BJ (cell line): Measurements from ENCODE around the gene FAM83C. TPM values are rescaled to one million over a fixed set of nuclear protein-coding genes. Genes with fewer than 3 reads are reported as not detected.

Experiments
- CTCF ChIA-PET: fragments of 350-600 bp; formaldehyde crosslinking; extraction: SDS; loops from one replicate; lab custom pipeline; 2021; ENCODE audit warnings: antibody characterized with exemption, inconsistent platforms; lab: Yijun Ruan, JAX
- POLR2A ChIA-PET: fragments of 300-600 bp; sonication (Branson Sonifier 250); formaldehyde crosslinking; extraction: SDS; loops from one replicate; lab custom pipeline; 2021; ENCODE audit warnings: antibody characterized with exemption; lab: Charles Lee
- DNase-seq: peaks from one replicate; pipeline ENCODE4 v3.0.0-alpha.2; 2011; ENCODE audit warnings: low read depth
- H3K27me3 ChIP-seq: 2 replicates; pipeline ENCODE4 v1.6.0; 2011; ENCODE audit warnings: low read length; ENCODE audit not compliant: control insufficient read depth, insufficient read depth
- H3K36me3 ChIP-seq: 2 replicates; pipeline ENCODE4 v1.5.1; 2011; ENCODE audit warnings: low read length; ENCODE audit not compliant: control insufficient read depth, insufficient read depth
- H3K4me3 ChIP-seq: 2 replicates; pipeline ENCODE4 v1.5.1; 2011; ENCODE audit warnings: low read depth, mild to moderate bottlenecking, control low read depth, low read length
- polyA plus RNA-seq: library from polyadenylated mRNA; depleted of rRNA; stranded (reverse); fragments of >200 nt; gene quantifications from 2 replicates; pipeline ENCODE4 v1.2.3, GENCODE V29; 2011
- TF ChIP-seq, protein P1 (sequence below): IDR thresholded peaks from 2 replicates; pipeline ENCODE4 v1.5.1; 2011; ENCODE audit warnings: low read depth, mild to moderate bottlenecking, control low read depth, inconsistent platforms, low read length, moderate library complexity; ENCODE audit not compliant: insufficient read depth

Gene FAM83C
- polyA plus RNA-seq, 1 experiment: not detected

- H3K4me3 ChIP-seq: no peak overlapping the region
- DNase-seq: no peak
- peaks cover 10% of the 10 kb centered on the region for H3K36me3 ChIP-seq
- TF ChIP-seq, protein P1, sequence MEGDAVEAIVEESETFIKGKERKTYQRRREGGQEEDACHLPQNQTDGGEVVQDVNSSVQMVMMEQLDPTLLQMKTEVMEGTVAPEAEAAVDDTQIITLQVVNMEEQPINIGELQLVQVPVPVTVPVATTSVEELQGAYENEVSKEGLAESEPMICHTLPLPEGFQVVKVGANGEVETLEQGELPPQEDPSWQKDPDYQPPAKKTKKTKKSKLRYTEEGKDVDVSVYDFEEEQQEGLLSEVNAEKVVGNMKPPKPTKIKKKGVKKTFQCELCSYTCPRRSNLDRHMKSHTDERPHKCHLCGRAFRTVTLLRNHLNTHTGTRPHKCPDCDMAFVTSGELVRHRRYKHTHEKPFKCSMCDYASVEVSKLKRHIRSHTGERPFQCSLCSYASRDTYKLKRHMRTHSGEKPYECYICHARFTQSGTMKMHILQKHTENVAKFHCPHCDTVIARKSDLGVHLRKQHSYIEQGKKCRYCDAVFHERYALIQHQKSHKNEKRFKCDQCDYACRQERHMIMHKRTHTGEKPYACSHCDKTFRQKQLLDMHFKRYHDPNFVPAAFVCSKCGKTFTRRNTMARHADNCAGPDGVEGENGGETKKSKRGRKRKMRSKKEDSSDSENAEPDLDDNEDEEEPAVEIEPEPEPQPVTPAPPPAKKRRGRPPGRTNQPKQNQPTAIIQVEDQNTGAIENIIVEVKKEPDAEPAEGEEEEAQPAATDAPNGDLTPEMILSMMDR: no peak
- ChIA-PET CTCF (interaction anchor here (0.6 to 3.9 kb wide), 14 partner anchors 9 to 178 kb away, joined by 3 to 27 read pairs (median 5); partner anchors contain the start of genes EDEM2 and MMP24OS), POLR2A (no interaction called here)
- no peaks in the 10 kb centered on the region for H3K27me3 ChIP-seq
Measured at GRCh38 chr20:35270021-35270902, 22.0 kb downstream of the FAM83C start.

DNA sequence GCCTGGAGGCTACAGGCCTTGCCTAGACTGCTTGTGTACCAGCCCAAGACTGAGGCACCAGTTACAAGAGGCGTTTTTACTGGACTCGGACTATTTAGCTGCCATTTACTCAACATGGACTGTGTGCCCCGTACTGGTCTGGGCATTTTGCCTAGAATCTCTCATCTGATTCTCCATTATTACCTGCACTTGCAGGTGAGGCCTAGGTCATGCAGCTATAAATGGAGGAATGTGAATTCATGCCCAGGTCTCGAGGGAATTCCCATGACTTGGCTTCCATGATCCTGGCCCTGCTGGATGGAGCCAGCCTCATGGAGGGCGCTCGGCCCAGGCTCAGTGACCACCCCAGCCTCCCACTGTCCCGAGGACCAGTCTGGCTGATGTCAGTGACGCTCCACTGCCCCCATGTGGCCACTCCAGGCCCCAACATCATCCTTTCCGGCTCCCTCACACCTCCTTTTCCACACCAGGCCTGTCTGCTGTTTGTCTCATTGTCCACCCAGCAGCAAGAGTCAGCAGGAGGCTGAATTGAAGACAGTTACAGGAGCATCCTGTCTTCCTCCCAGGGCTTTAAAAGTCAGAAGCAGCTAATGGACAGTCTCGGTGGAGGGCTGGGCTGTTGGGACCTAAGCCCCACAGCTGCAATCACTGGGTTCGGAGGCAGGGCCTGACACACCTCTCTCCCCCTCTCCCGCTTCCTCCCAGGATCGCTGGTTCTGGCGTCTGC is 23.0 kb downstream of the FAM83C start:
- H3K4me3 ChIP-seq: no peak overlapping the region
- peaks cover 10% of the 10 kb centered on the region for H3K36me3 ChIP-seq
- H3K27me3 ChIP-seq: no peaks in the 10 kb centered on the region
- DNase-seq: no peak
- TF ChIP-seq, protein P1: peak; percentile 89
- ChIA-PET POLR2A (no interaction called here), CTCF (interaction anchor here (0.7 to 3.9 kb wide), 17 partner anchors 10 to 173 kb away, joined by 3 to 27 read pairs (median 5); partner anchors contain the start of genes EDEM2, MMP24 and MMP24OS)

DNA sequence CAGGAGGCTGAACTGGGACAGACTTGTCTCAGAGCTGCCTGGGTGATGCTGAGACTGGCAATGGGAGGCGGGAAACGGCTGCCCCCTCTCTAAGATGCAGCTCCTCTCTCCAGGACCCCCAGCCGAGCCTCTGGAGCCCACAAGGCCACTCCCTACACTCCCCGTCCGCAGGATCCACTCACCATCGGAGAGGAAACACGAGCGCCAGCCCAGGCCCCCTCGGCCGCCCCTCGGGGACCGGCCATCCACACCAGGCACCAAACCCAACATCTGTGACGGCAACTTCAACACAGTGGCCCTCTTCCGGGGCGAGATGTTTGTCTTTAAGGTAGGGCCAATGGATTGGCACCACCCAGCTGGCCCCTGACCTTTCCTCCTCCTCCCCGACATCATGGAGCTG is 25.1 kb downstream of the FAM83C start:
- no peak overlapping the region for H3K4me3 ChIP-seq
- CTCF ChIA-PET: interaction anchor here (1.1 to 3.0 kb wide), 3 partner anchors 122 to 412 kb away, joined by 3 to 13 read pairs (median 3); no protein-coding TSS in a partner anchor
- no peak for DNase-seq
- H3K27me3 ChIP-seq: no peaks in the 10 kb centered on the region
- POLR2A ChIA-PET: no interaction called here
- TF ChIP-seq, protein P1: no peak
- H3K36me3 ChIP-seq: peaks cover 10% of the 10 kb centered on the region

DNA sequence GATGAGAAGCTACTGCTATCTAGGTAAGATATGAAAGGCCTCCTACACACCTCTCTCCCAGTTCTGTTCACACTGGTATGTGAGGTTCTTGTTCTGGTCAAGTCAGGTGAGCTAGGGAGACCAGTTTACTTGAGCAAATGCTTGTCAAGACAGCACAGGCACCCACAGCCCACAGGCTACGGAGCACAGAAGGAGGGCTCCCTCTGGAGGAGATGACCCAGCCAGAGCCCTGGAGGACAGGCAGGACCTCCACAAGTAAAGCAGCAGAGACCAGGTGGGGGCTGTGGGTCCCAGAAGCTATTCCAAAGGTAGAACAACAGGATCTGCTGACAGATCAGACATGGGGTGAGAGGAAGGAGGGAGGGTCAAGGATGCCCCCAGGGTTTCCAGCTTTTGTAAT is 27.5 kb downstream of the FAM83C start:
- ChIA-PET CTCF (interaction anchor here (0.6 to 2.7 kb wide), 12 partner anchors 11 to 416 kb away, joined by 3 to 13 read pairs (median 3); partner anchors contain the start of genes EDEM2 and MMP24), POLR2A (no interaction called here)
- Histone ChIP-seq H3K36me3 (peaks cover 6% of the 10 kb centered on the region; the same call in 1 of the 2 replicates), H3K27me3 (no peaks in the 10 kb centered on the region), H3K4me3 (no peak overlapping the region)
- TF ChIP-seq, protein P1: peak; percentile 49
- no peak for DNase-seq
